ENCODE data around the gene ZNF107. TPM values are rescaled to one million over a fixed set of nuclear protein-coding genes. Genes with fewer than 3 reads are reported as not detected.
"Not testable (repeated sequence)": the region's sequence is repeated elsewhere in the genome, so short reads cannot be mapped to it uniquely, and the experiment has no call there.

ZNF107 gene
- total RNA-seq, 4 donors from 2014 or later = 1.8 to 4.9 (median 3.5) TPM

DNA sequence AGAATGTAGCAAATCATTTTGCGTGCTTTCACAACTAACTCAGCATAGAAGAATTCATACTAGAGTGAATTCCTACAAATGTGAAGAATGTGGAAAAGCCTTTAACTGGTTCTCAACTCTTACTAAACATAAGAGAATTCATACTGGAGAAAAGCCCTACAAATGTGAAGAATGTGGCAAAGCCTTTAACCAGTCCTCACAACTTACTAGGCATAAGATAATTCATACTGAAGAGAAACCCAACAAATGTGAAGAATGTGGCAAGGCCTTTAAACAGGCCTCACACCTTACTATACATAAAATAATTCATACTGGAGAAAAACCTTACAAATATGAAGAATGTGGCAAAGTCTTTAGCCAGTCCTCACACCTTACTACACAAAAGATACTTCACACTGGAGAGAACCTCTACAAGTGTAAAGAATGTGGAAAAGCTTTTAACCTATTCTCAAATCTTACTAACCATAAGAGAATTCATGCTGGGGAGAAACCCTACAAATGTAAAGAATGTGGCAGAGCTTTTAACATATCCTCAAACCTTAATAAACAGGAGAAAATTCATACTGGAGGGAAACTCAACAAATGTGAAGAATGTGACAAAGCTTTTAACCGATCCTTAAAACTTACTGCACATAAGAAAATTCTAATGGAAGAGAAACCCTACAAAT is 40.8 kb downstream of the ZNF107 start:
- Histone ChIP-seq H3K9me3 (peaks cover 0 to 76% (median 2%) of the 10 kb centered on the region in 3 donors), H3K4me3 (no peak overlapping the region), H3K27ac (no peak overlapping the region), H3K36me3 (peaks cover 0 to 40% of the 10 kb centered on the region in 2 donors), H3K27me3 (no peaks in the 10 kb centered on the region), H3K4me1 (no peaks in the 10 kb centered on the region)
- TF ChIP-seq, protein P1, sequence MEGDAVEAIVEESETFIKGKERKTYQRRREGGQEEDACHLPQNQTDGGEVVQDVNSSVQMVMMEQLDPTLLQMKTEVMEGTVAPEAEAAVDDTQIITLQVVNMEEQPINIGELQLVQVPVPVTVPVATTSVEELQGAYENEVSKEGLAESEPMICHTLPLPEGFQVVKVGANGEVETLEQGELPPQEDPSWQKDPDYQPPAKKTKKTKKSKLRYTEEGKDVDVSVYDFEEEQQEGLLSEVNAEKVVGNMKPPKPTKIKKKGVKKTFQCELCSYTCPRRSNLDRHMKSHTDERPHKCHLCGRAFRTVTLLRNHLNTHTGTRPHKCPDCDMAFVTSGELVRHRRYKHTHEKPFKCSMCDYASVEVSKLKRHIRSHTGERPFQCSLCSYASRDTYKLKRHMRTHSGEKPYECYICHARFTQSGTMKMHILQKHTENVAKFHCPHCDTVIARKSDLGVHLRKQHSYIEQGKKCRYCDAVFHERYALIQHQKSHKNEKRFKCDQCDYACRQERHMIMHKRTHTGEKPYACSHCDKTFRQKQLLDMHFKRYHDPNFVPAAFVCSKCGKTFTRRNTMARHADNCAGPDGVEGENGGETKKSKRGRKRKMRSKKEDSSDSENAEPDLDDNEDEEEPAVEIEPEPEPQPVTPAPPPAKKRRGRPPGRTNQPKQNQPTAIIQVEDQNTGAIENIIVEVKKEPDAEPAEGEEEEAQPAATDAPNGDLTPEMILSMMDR (IDR thresholded peaks at IDR 0.05) = no peak
- no peak for TF ChIP-seq POLR2AphosphoS5 (IDR thresholded peaks at IDR 0.05)
- no peak for TF ChIP-seq POLR2A (IDR thresholded peaks at IDR 0.05)
- TF ChIP-seq EP300 (IDR thresholded peaks at IDR 0.05) = no peak
- ATAC-seq = no peak
- 98 to 100% methylated on average over 2 of the region's 2 CpGs for WGBS, 2 donors (ENCODE audit: low coverage in 1 of 2)

DNA sequence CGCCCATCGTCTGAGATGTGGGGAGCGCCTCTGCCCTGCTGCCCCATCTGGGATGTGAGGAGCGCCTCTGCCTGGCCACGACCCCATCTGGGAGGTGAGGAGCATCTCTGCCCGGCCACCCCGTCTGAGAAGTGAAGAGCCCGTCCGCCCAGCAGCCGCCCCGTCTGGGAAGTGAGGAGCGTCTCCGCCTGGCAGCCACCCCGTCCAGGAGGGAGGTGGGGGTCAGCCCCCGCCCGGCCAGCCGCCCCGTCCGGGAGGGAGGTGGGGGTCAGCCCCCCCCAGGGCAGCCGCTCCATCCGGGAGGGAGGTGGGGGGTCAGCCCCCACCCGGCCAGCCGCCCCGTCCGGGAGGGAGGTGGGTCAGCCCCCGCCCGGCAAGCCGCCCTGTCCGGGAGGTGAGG is 52.0 kb downstream of the ZNF107 start:
- H3K4me3 ChIP-seq, H3K27me3 ChIP-seq, H3K36me3 ChIP-seq, H3K4me1 ChIP-seq, ATAC-seq, H3K27ac ChIP-seq: not testable (repeated sequence)
- peaks cover 0 to 42% (median 0%) of the 10 kb centered on the region in 3 donors for H3K9me3 ChIP-seq
- WGBS, 2 donors (ENCODE audit: low coverage in 1 of 2) = no CpG with 5 or more reads among the region's 29 CpGs

DNA sequence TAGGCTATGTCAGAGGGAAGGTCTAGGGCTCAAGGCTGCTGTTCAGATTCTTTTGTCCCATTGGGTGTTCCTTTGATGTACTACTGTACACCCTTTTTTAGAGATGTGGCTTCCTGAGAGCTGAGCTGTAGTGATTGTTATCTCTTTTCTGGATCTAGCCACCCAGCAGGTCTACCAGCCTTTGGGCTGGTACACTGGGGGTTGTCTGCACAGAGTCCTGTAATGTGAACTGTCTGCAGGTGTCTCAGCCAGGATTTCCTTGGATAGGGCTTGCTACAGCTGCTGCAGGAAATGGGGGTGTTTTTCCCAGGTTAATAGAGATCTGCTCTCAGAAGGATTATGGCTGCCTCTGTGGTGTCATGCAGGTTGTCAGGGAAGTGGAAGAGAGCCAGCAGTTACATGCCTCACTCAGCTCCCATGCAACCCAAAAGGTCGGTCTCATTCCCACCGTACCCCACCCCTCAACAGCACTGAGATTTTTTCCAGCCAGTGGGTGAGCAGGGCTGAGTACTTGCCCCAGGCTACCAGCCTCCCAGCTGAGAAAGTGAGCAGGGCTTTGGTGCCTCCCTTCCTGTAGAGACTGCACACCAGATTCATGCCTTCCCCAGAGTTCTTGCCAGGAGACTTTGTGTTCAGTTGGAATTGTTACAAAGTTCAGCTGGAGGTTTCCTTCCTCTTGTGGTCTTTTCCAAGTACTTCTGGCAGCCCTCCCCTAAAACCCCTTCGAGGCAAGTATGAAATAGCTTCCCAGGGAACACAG is 63.3 kb downstream of the ZNF107 start:
- Histone ChIP-seq H3K36me3 (no peaks in the 10 kb centered on the region), H3K4me3 (no peak overlapping the region), H3K9me3 (peaks cover 0 to 12% (median 0%) of the 10 kb centered on the region in 3 donors), H3K27ac (no peak overlapping the region), H3K4me1 (no peaks in the 10 kb centered on the region), H3K27me3 (no peaks in the 10 kb centered on the region)
- TF ChIP-seq, protein P1 (IDR thresholded peaks at IDR 0.05) = no peak
- no peak for TF ChIP-seq EP300 (IDR thresholded peaks at IDR 0.05)
- TF ChIP-seq POLR2AphosphoS5 (IDR thresholded peaks at IDR 0.05) = no peak
- TF ChIP-seq POLR2A (IDR thresholded peaks at IDR 0.05) = no peak
- WGBS, 2 donors (ENCODE audit: low coverage in 1 of 2) = 63 to 67% methylated on average over 1 to 2 of the region's 3 CpGs
- ATAC-seq = no peak

DNA sequence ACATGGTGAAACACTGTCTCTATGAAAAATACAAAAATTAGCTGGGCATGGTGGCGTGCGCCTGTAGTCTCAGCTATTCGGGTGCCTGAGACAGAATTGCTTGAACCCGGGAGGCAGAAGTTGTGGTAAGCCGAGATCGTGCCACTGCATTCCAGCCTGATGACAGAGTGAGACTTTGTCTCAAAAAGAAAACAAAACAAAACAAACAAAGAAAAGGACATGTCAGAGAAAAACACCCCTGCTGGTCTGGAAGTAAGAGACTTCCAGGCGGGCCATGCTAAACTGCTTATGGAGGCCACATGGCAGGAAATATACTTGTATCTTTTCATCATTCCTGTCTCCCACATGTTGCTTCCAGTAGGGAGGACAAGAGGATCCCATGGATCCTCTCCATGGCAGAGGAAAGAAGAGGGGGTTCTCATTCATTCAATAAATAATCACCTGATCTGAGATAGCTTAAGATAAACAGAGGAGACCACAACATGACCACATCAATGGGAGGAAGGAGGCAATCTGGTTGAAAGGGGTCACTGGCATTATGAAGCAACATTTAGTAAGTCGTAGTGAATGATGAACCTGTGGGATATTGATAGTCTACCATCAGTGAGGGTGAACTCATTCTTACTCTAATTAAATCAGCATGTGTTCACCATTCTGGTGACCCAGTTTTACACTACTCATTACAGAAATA is 67.8 kb downstream of the ZNF107 start:
- H3K27ac ChIP-seq = no peak overlapping the region
- no peaks in the 10 kb centered on the region for H3K27me3 ChIP-seq
- no peak overlapping the region for H3K4me3 ChIP-seq
- H3K36me3 ChIP-seq = no peaks in the 10 kb centered on the region
- no peak for TF ChIP-seq EP300 (IDR thresholded peaks at IDR 0.05)
- no peak for TF ChIP-seq POLR2A (IDR thresholded peaks at IDR 0.05)
- TF ChIP-seq POLR2AphosphoS5 (IDR thresholded peaks at IDR 0.05) = no peak
- TF ChIP-seq, protein P1 (IDR thresholded peaks at IDR 0.05) = no peak
- H3K9me3 ChIP-seq = peaks cover 0 to 12% (median 0%) of the 10 kb centered on the region in 3 donors
- ATAC-seq = no peak
- H3K4me1 ChIP-seq = no peaks in the 10 kb centered on the region
- 83 to 91% methylated on average over 6 to 7 of the region's 8 CpGs for WGBS, 2 donors (ENCODE audit: low coverage in 1 of 2)

DNA sequence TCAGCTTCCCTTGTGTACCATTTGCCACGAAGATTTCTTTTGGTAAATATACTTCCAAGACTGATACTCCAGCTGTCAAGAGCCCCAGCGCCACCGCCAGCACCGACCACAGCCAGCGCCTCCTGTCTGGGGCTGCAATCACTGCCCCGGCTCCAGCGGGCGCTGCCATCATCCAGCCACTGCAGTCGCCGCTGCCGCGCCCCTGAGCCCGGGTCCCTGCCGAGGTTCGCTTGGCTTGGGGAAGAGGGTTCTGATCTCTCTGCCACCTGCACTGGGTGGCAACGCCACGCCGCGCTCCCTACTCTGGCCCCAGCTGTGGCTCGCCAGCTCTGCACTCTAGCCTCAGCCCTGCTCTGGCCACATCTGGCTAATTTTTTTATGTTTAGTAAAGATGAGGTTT is 70.6 kb downstream of the ZNF107 start:
- no peak overlapping the region for H3K27ac ChIP-seq
- H3K27me3 ChIP-seq = no peaks in the 10 kb centered on the region
- WGBS, 2 donors (ENCODE audit: low coverage in 1 of 2) = 83 to 94% methylated on average over 6 to 7 of the region's 20 CpGs
- no peak for ATAC-seq
- H3K9me3 ChIP-seq = no peaks in the 10 kb centered on the region
- TF ChIP-seq POLR2AphosphoS5 (IDR thresholded peaks at IDR 0.05) (no peak), POLR2A (IDR thresholded peaks at IDR 0.05) (no peak), EP300 (IDR thresholded peaks at IDR 0.05) (no peak)
- TF ChIP-seq, protein P1 (IDR thresholded peaks at IDR 0.05) = no peak
- H3K4me3 ChIP-seq = no peak overlapping the region
- no peaks in the 10 kb centered on the region for H3K36me3 ChIP-seq
- H3K4me1 ChIP-seq = no peaks in the 10 kb centered on the region

DNA sequence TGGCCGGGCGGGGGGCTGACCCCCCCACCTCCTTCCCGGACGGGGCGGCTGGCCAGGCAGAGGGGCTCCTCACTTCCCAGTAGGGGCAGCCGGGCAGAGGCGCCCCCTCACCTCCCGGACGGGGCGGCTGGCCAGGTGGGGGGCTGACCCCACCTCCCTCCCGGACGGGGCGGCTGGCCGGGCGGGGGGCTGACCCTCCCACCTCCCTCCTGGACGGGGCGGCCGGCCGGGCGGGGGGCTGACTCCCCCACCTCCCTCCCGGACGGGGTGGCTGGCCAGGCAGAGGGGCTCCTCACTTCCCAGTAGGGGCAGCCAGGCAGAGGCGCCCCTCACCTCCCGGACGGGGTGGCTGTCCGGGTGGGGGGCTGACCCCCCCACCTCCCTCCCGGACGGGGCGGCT is 72.5 kb downstream of the ZNF107 start:
- not testable (repeated sequence) for ATAC-seq, H3K27ac ChIP-seq, H3K36me3 ChIP-seq, H3K27me3 ChIP-seq, H3K4me1 ChIP-seq, H3K9me3 ChIP-seq, H3K4me3 ChIP-seq
- no CpG with 5 or more reads among the region's 29 CpGs for WGBS, 2 donors (ENCODE audit: low coverage in 1 of 2)

DNA sequence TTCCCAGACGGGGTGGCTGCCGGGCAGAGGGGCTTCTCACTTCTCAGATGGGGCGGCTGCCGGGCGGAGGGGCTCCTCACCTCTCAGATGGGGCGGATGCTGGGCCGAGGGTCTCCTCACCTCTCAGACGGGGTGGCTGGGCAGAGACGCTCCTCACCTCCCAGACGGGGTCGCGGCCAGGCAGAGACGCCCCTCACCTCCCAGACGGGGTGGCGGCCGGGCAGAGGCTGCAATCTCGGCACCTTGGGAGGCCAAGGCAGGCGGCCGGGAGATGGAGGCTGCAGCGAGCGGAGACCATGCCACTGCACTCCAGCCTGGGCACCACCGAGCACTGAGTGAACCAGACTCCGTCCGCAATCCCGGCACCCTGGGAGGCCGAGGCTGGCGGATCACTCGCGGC is 73.0 kb downstream of the ZNF107 start:
- not testable (repeated sequence) for H3K4me3 ChIP-seq, H3K36me3 ChIP-seq, H3K27ac ChIP-seq, H3K4me1 ChIP-seq, H3K27me3 ChIP-seq, ATAC-seq, H3K9me3 ChIP-seq
- WGBS, 2 donors (ENCODE audit: low coverage in 1 of 2) = no CpG with 5 or more reads among the region's 29 CpGs

Measured in gastroesophageal sphincter (tissue), 4 donors.